Fibroblast of lung (primary cell): ENCODE data around the gene VGF. TPM values are rescaled to one million over a fixed set of nuclear protein-coding genes. Genes with fewer than 3 reads are reported as not detected.
A peak's percentile ranks its signal among the peaks of the same experiment; 100 is the strongest.

Source experiments
- DNase-seq, 2 donors: peaks; one replicate each; pipeline versions ENCODE4 v3.0.0 to v3.0.0-alpha.2; 2010; ENCODE audit warnings: low read depth in 2 of 2
- H2AFZ ChIP-seq: 2 replicates; pipeline ENCODE4 v1.5.1; 2012; ENCODE audit warnings: low read length, control low read depth, inconsistent platforms
- H3K27ac ChIP-seq: 2 replicates; pipeline ENCODE4 v1.5.1; 2011; ENCODE audit warnings: low read length, control low read depth; ENCODE audit not compliant: insufficient read depth
- H3K27me3 ChIP-seq: 2 replicates; pipeline ENCODE4 v1.5.1; 2011; ENCODE audit warnings: mild to moderate bottlenecking, low read length; ENCODE audit not compliant: control insufficient read depth, insufficient read depth
- H3K36me3 ChIP-seq: 2 replicates; pipeline ENCODE4 v1.5.1; 2011; ENCODE audit warnings: low read length; ENCODE audit not compliant: control insufficient read depth, insufficient read depth
- H3K4me1 ChIP-seq: 2 replicates; pipeline ENCODE4 v1.5.1; 2011; ENCODE audit warnings: low read length; ENCODE audit not compliant: control insufficient read depth, insufficient read depth; ENCODE audit errors: extremely low read depth
- H3K4me2 ChIP-seq: 2 replicates; pipeline ENCODE4 v1.5.1; 2011; ENCODE audit warnings: low read length, control low read depth; ENCODE audit not compliant: insufficient read depth; ENCODE audit errors: extremely low read depth
- H3K4me3 ChIP-seq, 4 experiments: fragments of 200-600 bp in 1 of 4; sonication (generic) in 1 of 4; replicated peaks in 1 of 4; 2 replicates each; pipeline ENCODE4 v1.5.1; 2011 to 2016; ENCODE audit warnings: low read length in 4 of 4, low read depth in 3 of 4, mild to moderate bottlenecking in 3 of 4, control low read depth in 2 of 4, inconsistent platforms in 1 of 4, mixed read lengths in 1 of 4; ENCODE audit not compliant: insufficient read depth in 1 of 4; ENCODE audit errors: control extremely low read depth in 1 of 4
- H3K79me2 ChIP-seq: 2 replicates; pipeline ENCODE4 v1.5.1; 2012; ENCODE audit warnings: mild to moderate bottlenecking, low read length, inconsistent platforms; ENCODE audit not compliant: control insufficient read depth, insufficient read depth
- H3K9ac ChIP-seq: 2 replicates; pipeline ENCODE4 v1.5.1; 2011; ENCODE audit warnings: mild to moderate bottlenecking, low read length, control low read depth; ENCODE audit not compliant: insufficient read depth
- H3K9me3 ChIP-seq: 2 replicates; pipeline ENCODE4 v1.5.1; 2012; ENCODE audit warnings: low read depth, low read length; ENCODE audit not compliant: control insufficient read depth, insufficient read depth
- H4K20me1 ChIP-seq: 2 replicates; pipeline ENCODE4 v1.5.1; 2011; ENCODE audit warnings: low read length; ENCODE audit not compliant: control insufficient read depth, insufficient read depth; ENCODE audit errors: extremely low read depth
- CTCF ChIP-seq, 2 donors: IDR thresholded peaks in 1 of 2; conservative IDR thresholded peaks in 1 of 2; 1 replicate in 1 of 2; 2 replicates in 1 of 2; pipeline ENCODE4 v1.5.1; 2011 to 2012; ENCODE audit warnings: low read length in 2 of 2, control low read depth in 1 of 2, inconsistent platforms in 1 of 2, low read depth in 1 of 2, mild to moderate bottlenecking in 1 of 2
- EZH2 ChIP-seq: IDR thresholded peaks from 2 replicates; pipeline ENCODE4 v1.5.1; 2012; ENCODE audit warnings: low read length, control low read depth, mild to moderate bottlenecking; ENCODE audit errors: missing control alignments
- polyA plus RNA-seq, 2 donors: library from polyadenylated mRNA; depleted of rRNA in 1 of 2; stranded (reverse) in 1 of 2; unstranded in 1 of 2; fragments of >200 nt; gene quantifications; 2 replicates each; pipeline ENCODE4 v1.2.1, GENCODE V29; 2011 to 2012; ENCODE audit warnings: missing spikeins in 1 of 2
- total RNA-seq: library from RNA; depleted of rRNA; stranded (reverse); fragments of >200 nt; gene quantifications from 2 replicates; pipeline ENCODE4 v1.2.1, GENCODE V29; 2014

VGF gene
- total and polyA plus RNA-seq, 2 donors (not counting 1 experiment from before 2014, with no cell fraction given), result 0.66 TPM; not detected in 1

GRCh38 chr7:101186194-101186593 is 20.8 kb upstream of the VGF start:
- H3K9me3 ChIP-seq, result no peaks in the 10 kb centered on the region
- no peaks in the 10 kb centered on the region for H3K4me1 ChIP-seq
- H4K20me1 ChIP-seq, result no peaks in the 10 kb centered on the region

GRCh38 chr7:101185258-101185839 is 20.0 kb upstream of the VGF start:
- peak in 1 of 2 donors; percentile 58 for DNase-seq
- Histone ChIP-seq H4K20me1 (no peaks in the 10 kb centered on the region), H2AFZ (no peak overlapping the region), H3K27ac (no peak overlapping the region), H3K79me2 (no peaks in the 10 kb centered on the region), H3K9me3 (no peaks in the 10 kb centered on the region), H3K4me2 (no peak overlapping the region), H3K9ac (no peak overlapping the region), H3K4me1 (no peaks in the 10 kb centered on the region), H3K36me3 (no peaks in the 10 kb centered on the region), H3K4me3 (no peak overlapping the region), H3K27me3 (peaks cover 10% of the 10 kb centered on the region)
- no peak for TF ChIP-seq EZH2
- no peak for TF ChIP-seq CTCF (conservative IDR thresholded peaks at IDR 0.05 in 1 of 2, IDR thresholded peaks at IDR 0.05 in 1 of 2; ENCODE audit: low read depth in 1 of 2, low read length in 2 of 2)

More at GRCh38 chr7:101186194-101186593, 20.8 kb upstream of the VGF start:
- Histone ChIP-seq H3K9ac (no peak overlapping the region), H2AFZ (no peak overlapping the region), H3K79me2 (no peaks in the 10 kb centered on the region), H3K27ac (no peak overlapping the region), H3K4me3 (no peak overlapping the region), H3K36me3 (no peaks in the 10 kb centered on the region), H3K4me2 (no peak overlapping the region), H3K27me3 (peaks cover 3% of the 10 kb centered on the region)
- DNase-seq, result no peak
- TF ChIP-seq EZH2 (no peak), CTCF (conservative IDR thresholded peaks at IDR 0.05 in 1 of 2, IDR thresholded peaks at IDR 0.05 in 1 of 2; ENCODE audit: low read depth in 1 of 2, low read length in 2 of 2) (no peak)

- H3K27me3 ChIP-seq, result peaks cover 52% of the 10 kb centered on the region
- no peak within 1 kb of the TSS for H3K27ac ChIP-seq
- no peak for DNase-seq
- no peaks in the 10 kb centered on the region for H3K9me3 ChIP-seq
- no peak within 1 kb of the TSS for H2AFZ ChIP-seq
- H3K4me1 ChIP-seq, result no peaks in the 10 kb centered on the region
- TF ChIP-seq EZH2 (peak; percentile 92), CTCF (conservative IDR thresholded peaks at IDR 0.05 in 1 of 2, IDR thresholded peaks at IDR 0.05 in 1 of 2; ENCODE audit: low read depth in 1 of 2, low read length in 2 of 2) (no peak)
- peak within 1 kb of the TSS; percentile 25 for H3K4me2 ChIP-seq
- H3K9ac ChIP-seq, result no peak within 1 kb of the TSS
- no peaks in the 10 kb centered on the region for H3K36me3 ChIP-seq
- H3K79me2 ChIP-seq, result no peaks in the 10 kb centered on the region
- no peaks in the 10 kb centered on the region for H4K20me1 ChIP-seq
- no peak within 1 kb of the TSS for H3K4me3 ChIP-seq
Observed at GRCh38 chr7:101180130-101180755, 14.9 kb upstream of the VGF start, which contains the start of gene NAT16. TSS of gene NAT16 (minus strand) at chr7:101180293. CDS start at chr7:101174807, 5,486 bp downstream.
